Neural cell (in vitro differentiated cells): ENCODE measurements around the gene EXOC4.

Source experiments
- MXI1 ChIP-seq: fragments of 450-650 bp; conservative IDR thresholded peaks from 2 replicates; pipeline ENCODE4 v1.6.1; 2014; ENCODE audit warnings: antibody characterized with exemption, mild to moderate bottlenecking; ENCODE audit not compliant: poor library complexity, severe bottlenecking
- TF ChIP-seq, protein P1 (sequence below): fragments of 450-650 bp; IDR thresholded peaks from 2 replicates; pipeline ENCODE4 v1.5.1; 2014; ENCODE audit warnings: antibody characterized with exemption, mild to moderate bottlenecking, moderate library complexity; ENCODE audit not compliant: poor library complexity, severe bottlenecking

DNA sequence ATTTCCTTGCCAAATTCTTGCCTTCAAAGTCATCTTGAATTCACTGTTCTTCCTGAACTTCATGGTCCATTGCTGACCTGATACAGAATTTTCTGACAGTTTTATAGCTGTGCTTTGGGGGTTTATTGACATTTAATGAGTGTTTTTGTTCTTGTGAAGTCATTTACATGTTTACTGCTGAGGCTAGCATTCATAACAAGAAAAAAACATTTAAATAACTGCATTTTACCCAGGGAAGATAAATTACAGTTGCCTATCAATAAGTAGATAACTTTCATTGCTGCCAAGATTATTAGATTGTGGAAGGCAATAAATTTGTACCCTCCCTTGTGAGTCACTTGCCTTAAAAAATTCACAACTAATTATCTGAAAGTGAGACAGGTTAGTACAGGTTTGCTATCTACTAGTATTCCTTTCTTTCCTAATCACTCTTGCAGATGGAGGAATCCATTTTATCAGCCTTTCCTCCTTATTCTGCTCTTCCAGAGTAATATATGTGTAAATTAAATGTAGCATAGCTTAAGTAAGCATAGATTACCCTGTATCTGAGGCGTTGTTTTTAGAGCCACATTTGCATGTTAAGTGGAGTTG is 178.4 kb downstream of the EXOC4 start:
- TF ChIP-seq, protein P1, sequence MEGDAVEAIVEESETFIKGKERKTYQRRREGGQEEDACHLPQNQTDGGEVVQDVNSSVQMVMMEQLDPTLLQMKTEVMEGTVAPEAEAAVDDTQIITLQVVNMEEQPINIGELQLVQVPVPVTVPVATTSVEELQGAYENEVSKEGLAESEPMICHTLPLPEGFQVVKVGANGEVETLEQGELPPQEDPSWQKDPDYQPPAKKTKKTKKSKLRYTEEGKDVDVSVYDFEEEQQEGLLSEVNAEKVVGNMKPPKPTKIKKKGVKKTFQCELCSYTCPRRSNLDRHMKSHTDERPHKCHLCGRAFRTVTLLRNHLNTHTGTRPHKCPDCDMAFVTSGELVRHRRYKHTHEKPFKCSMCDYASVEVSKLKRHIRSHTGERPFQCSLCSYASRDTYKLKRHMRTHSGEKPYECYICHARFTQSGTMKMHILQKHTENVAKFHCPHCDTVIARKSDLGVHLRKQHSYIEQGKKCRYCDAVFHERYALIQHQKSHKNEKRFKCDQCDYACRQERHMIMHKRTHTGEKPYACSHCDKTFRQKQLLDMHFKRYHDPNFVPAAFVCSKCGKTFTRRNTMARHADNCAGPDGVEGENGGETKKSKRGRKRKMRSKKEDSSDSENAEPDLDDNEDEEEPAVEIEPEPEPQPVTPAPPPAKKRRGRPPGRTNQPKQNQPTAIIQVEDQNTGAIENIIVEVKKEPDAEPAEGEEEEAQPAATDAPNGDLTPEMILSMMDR, result no peak
- TF ChIP-seq MXI1, result no peak
